ENCODE data around the gene CBR1. TPM values are rescaled to one million over a fixed set of nuclear protein-coding genes. Genes with fewer than 3 reads are reported as not detected.

CBR1 gene
- 188 to 269 TPM (median 207 TPM) in 3 replicates for polyA plus RNA-seq
- 46.5 TPM for polyA plus RNA-seq (2011; ENCODE audit: low read depth)
- polyA plus RNA-seq (2011; cell fraction: cytosol; rRNA removed), result 157 and 252 TPM in 2 replicates
- polyA plus RNA-seq (2011; cell fraction: nucleus; rRNA removed), result 136 and 160 TPM in 2 replicates
- polyA plus RNA-seq (2012; ENCODE audit: low replicate concordance), result 109 and 180 TPM in 2 replicates
- 53.4 to 72.4 TPM (median 69.5 TPM) in 3 replicates for polyA minus RNA-seq
- 363 TPM for polyA minus RNA-seq (2011; cell fraction: cytosol; rRNA and poly(A)+ RNA removed)
- polyA minus RNA-seq (2011; cell fraction: nucleus; rRNA and poly(A)+ RNA removed), result 69.5 and 80.8 TPM in 2 replicates

GRCh38 chr21:36069713-36070583 is at the start of gene CBR1:
Gene CBR1, plus strand, starts transcription at chr21:36070024. Its CDS starts 92 bp downstream, at chr21:36070116.
- Histone ChIP-seq H3K9me3 (ENCODE audit: control insufficient read depth, low read depth, low read length) (peaks cover 5% of the 10 kb centered on the region), H3K27ac (ENCODE audit: control insufficient read depth, insufficient read depth, low read length) (peak within 1 kb of the TSS; percentile 80), H3K4me2 (ENCODE audit: control insufficient read depth, extremely low read depth, insufficient read depth, low read depth, low read length) (peak within 1 kb of the TSS; percentile 91), H3K79me2 (ENCODE audit: control insufficient read depth, insufficient read depth, low read length) (peaks cover 22% of the 10 kb centered on the region), H2AFZ (ENCODE audit: control insufficient read depth, low read length) (peak within 1 kb of the TSS; percentile 94), H3K4me3 (ENCODE audit: control insufficient read depth in 2 of 3, extremely low read depth in 1 of 3, insufficient read depth in 2 of 3, low read depth in 1 of 3, low read length in 3 of 3) (peak within 1 kb of the TSS; percentile 81 to 98 (median 83)), H3K27me3 (ENCODE audit: control insufficient read depth, extremely low read depth, insufficient read depth, low read length) (no peaks in the 10 kb centered on the region), H4K20me1 (ENCODE audit: control insufficient read depth, extremely low read depth, insufficient read depth, low read length) (no peaks in the 10 kb centered on the region), H3K36me3 (ENCODE audit: control insufficient read depth in 2 of 2, extremely low read depth in 1 of 2, insufficient read depth in 2 of 2, low read length in 2 of 2) (peaks cover 8 to 15% of the 10 kb centered on the region in 2 experiments), H3K9me1 (ENCODE audit: control insufficient read depth, extremely low read depth, insufficient read depth, low read length) (peaks cover 5% of the 10 kb centered on the region), H3K4me1 (ENCODE audit: control insufficient read depth, extremely low read depth, insufficient read depth, low read length) (peaks cover 41% of the 10 kb centered on the region), H3K9ac (ENCODE audit: control insufficient read depth, extremely low read depth, insufficient read depth, low read length) (peak within 1 kb of the TSS; percentile 82)
- peak; percentile 77 for FAIRE-seq
- dilution Hi-C loops (cut with MboI; ENCODE audit: extremely low pct_ligation_motif_present, low sequenced_read_pairs), result no loop called here
- no peak for TF ChIP-seq EZH2 (IDR thresholded peaks at IDR 0.05; ENCODE audit: low read length)
- no peak for TF ChIP-seq CTCF (optimal IDR thresholded peaks at IDR 0.05 in 1 of 3, IDR thresholded peaks at IDR 0.05 in 1 of 3, conservative IDR thresholded peaks at IDR 0.05 in 1 of 3; ENCODE audit: extremely low read depth in 1 of 3, insufficient read depth in 2 of 3, low read length in 3 of 3)
- DNase-seq (ENCODE audit: low read depth, low spot score), result peak; percentile 49

DNA sequence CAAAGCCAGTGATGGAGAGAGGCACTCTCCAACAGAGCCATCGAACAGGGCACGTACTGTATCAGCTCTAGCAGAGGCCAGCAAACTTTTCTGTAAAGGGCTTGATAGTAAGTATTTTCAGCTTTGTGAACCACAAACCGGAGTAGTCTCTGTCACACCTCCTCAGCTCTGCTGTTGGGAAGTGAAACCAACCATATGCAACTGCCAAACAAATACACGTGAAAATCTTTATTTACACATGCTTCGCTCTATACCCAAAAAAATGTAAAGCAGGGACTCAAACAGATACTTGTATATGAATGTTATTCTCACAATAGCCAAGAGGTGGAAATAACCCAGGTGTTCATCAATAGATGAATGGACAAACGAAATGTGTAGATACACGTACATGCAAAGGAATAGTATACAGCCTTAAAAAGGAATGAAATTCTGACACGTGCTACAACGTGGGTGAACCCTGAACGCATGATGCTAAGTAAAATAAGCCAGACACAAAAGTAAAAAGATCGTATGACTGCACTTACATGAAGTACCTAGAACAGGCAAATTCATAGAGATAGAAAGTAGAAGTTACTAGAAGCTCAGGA is 48.5 kb upstream of the CBR1 start:
- H4K20me1 ChIP-seq (ENCODE audit: control insufficient read depth, extremely low read depth, insufficient read depth, low read length), result no peaks in the 10 kb centered on the region
- H3K9me3 ChIP-seq (ENCODE audit: control insufficient read depth, low read depth, low read length), result no peaks in the 10 kb centered on the region
- H3K4me3 ChIP-seq (ENCODE audit: control insufficient read depth in 2 of 3, extremely low read depth in 1 of 3, insufficient read depth in 2 of 3, low read depth in 1 of 3, low read length in 3 of 3), result no peak overlapping the region
- no peak overlapping the region for H2AFZ ChIP-seq (ENCODE audit: control insufficient read depth, low read length)
- dilution Hi-C loops (cut with MboI; ENCODE audit: extremely low pct_ligation_motif_present, low sequenced_read_pairs), result no loop called here
- no peaks in the 10 kb centered on the region for H3K9me1 ChIP-seq (ENCODE audit: control insufficient read depth, extremely low read depth, insufficient read depth, low read length)
- TF ChIP-seq EZH2 (IDR thresholded peaks at IDR 0.05; ENCODE audit: low read length) (no peak), CTCF (optimal IDR thresholded peaks at IDR 0.05 in 1 of 3, IDR thresholded peaks at IDR 0.05 in 1 of 3, conservative IDR thresholded peaks at IDR 0.05 in 1 of 3; ENCODE audit: extremely low read depth in 1 of 3, insufficient read depth in 2 of 3, low read length in 3 of 3) (no peak)
- H3K4me1 ChIP-seq (ENCODE audit: control insufficient read depth, extremely low read depth, insufficient read depth, low read length), result peaks cover 6% of the 10 kb centered on the region
- no peak for DNase-seq (ENCODE audit: low read depth, low spot score)
- H3K79me2 ChIP-seq (ENCODE audit: control insufficient read depth, insufficient read depth, low read length), result no peaks in the 10 kb centered on the region
- no peaks in the 10 kb centered on the region for H3K27me3 ChIP-seq (ENCODE audit: control insufficient read depth, extremely low read depth, insufficient read depth, low read length)
- no peak for FAIRE-seq
- no peak overlapping the region for H3K4me2 ChIP-seq (ENCODE audit: control insufficient read depth, extremely low read depth, insufficient read depth, low read depth, low read length)
- H3K27ac ChIP-seq (ENCODE audit: control insufficient read depth, insufficient read depth, low read length), result no peak overlapping the region
- no peaks in the 10 kb centered on the region for H3K36me3 ChIP-seq (ENCODE audit: control insufficient read depth in 2 of 2, extremely low read depth in 1 of 2, insufficient read depth in 2 of 2, low read length in 2 of 2)
- no peak overlapping the region for H3K9ac ChIP-seq (ENCODE audit: control insufficient read depth, extremely low read depth, insufficient read depth, low read length)

Data from keratinocyte (primary cell).